Liver (tissue), 3 donors: ENCODE results near the gene GARIN5A.

Experiments used
- GABPA ChIP-seq, 2 donors: IDR thresholded peaks in 1 of 2; conservative IDR thresholded peaks in 1 of 2; 2 replicates each; pipeline ENCODE4 v1.6.1; 2016; ENCODE audit warnings: antibody characterized with exemption in 2 of 2, mild to moderate bottlenecking in 1 of 2, moderate library complexity in 1 of 2
- RAD21 ChIP-seq, 2 donors: IDR thresholded peaks; 2 replicates each; pipeline ENCODE4 v1.6.1; 2016; ENCODE audit warnings: antibody characterized with exemption in 2 of 2, mild to moderate bottlenecking in 2 of 2
- TAF1 ChIP-seq: conservative IDR thresholded peaks from 2 replicates; pipeline ENCODE4 v1.6.1; 2016; ENCODE audit warnings: antibody characterized with exemption, mild to moderate bottlenecking
- TF ChIP-seq, protein P1 (sequence below): fragments of 150-350 bp; IDR thresholded peaks from 2 replicates; pipeline ENCODE4 v1.5.1; 2017; ENCODE audit warnings: improper control_type of control experiment, low read depth, low read length; ENCODE audit not compliant: missing input control
- donor health status: healthy.
- donor health status: healthy.

DNA sequence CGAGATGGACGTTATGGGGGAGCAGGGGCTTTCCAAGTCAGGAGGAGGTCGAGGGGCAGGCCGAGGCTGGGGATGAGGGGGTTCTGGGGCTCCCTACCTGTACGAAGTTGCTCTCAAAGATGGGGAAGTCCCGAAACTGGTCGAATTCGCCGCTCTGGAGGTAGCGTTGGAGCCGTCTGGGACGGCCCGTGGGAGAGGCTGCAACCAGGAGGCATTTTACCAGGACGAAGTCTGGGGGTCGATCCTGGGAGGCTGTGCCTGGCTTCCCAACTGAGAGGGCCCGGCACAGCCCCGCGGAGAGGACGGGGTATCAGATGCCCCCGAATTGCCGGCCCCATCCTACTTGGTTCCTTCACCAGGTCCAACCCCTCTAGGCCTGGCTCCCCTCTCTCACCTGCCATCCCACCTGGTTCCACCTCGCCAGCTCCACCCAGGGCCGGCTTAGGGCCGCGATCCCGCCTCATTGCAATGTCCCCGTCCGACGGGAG, 868 bp downstream of the GARIN5A start:
- TF ChIP-seq, protein P1, sequence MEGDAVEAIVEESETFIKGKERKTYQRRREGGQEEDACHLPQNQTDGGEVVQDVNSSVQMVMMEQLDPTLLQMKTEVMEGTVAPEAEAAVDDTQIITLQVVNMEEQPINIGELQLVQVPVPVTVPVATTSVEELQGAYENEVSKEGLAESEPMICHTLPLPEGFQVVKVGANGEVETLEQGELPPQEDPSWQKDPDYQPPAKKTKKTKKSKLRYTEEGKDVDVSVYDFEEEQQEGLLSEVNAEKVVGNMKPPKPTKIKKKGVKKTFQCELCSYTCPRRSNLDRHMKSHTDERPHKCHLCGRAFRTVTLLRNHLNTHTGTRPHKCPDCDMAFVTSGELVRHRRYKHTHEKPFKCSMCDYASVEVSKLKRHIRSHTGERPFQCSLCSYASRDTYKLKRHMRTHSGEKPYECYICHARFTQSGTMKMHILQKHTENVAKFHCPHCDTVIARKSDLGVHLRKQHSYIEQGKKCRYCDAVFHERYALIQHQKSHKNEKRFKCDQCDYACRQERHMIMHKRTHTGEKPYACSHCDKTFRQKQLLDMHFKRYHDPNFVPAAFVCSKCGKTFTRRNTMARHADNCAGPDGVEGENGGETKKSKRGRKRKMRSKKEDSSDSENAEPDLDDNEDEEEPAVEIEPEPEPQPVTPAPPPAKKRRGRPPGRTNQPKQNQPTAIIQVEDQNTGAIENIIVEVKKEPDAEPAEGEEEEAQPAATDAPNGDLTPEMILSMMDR, result no peak
- TF ChIP-seq RAD21 (IDR thresholded peaks at IDR 0.05), result no peak
- TF ChIP-seq GABPA (IDR thresholded peaks at IDR 0.05 in 1 of 2, conservative IDR thresholded peaks at IDR 0.05 in 1 of 2), result no peak
- no peak for TF ChIP-seq TAF1
